Mesenchymal stem cell (in vitro differentiated cells and primary cell): ENCODE results near the gene ADCY5.

Source experiments
- DNase-seq: peaks from one replicate; pipeline ENCODE4 v3.0.0-alpha.2; 2013
- H2AFZ ChIP-seq: one replicate; pipeline ENCODE4 v1.6.1; 2013; ENCODE audit warnings: low read depth, mild to moderate bottlenecking, control low read depth, inconsistent platforms, low read length, moderate library complexity
- H2AK5ac ChIP-seq: 2 replicates; pipeline ENCODE4 v1.6.1; 2013; ENCODE audit warnings: low read length, moderate library complexity, mild to moderate bottlenecking, inconsistent platforms; ENCODE audit not compliant: severe bottlenecking
- H2BK120ac ChIP-seq: one replicate; pipeline ENCODE4 v1.6.1; 2013; ENCODE audit warnings: low read depth, mild to moderate bottlenecking, inconsistent platforms, low read length, moderate library complexity
- H2BK12ac ChIP-seq, 2 experiments: one replicate each; pipeline ENCODE4 v1.6.1; 2013; ENCODE audit warnings: inconsistent platforms in 2 of 2, low read length in 2 of 2, mild to moderate bottlenecking in 2 of 2, moderate library complexity in 2 of 2, control low read depth in 1 of 2
- H2BK15ac ChIP-seq: one replicate; pipeline ENCODE4 v1.6.1; 2013; ENCODE audit warnings: mild to moderate bottlenecking, low read depth, inconsistent platforms; ENCODE audit not compliant: poor library complexity, severe bottlenecking
- H2BK5ac ChIP-seq: 2 replicates; pipeline ENCODE4 v1.6.1; 2013; ENCODE audit warnings: low read depth, mild to moderate bottlenecking, low read length, control low read depth, inconsistent platforms; ENCODE audit not compliant: poor library complexity, severe bottlenecking
- H3K14ac ChIP-seq, 2 experiments: one replicate each; pipeline ENCODE4 v1.6.1; 2013; ENCODE audit warnings: inconsistent platforms in 2 of 2, low read length in 2 of 2, control low read depth in 1 of 2, mild to moderate bottlenecking in 1 of 2, moderate library complexity in 1 of 2
- H3K18ac ChIP-seq, 2 experiments: one replicate each; pipeline ENCODE4 v1.6.1; 2013; ENCODE audit warnings: inconsistent platforms in 2 of 2, low read length in 2 of 2, control low read depth in 1 of 2, low read depth in 1 of 2, mild to moderate bottlenecking in 1 of 2
- H3K23ac ChIP-seq, 2 experiments: one replicate each; pipeline ENCODE4 v1.6.1; 2013; ENCODE audit warnings: inconsistent platforms in 2 of 2, low read length in 2 of 2, mild to moderate bottlenecking in 2 of 2, moderate library complexity in 2 of 2, control low read depth in 1 of 2
- H3K27ac ChIP-seq: 2 replicates; pipeline ENCODE4 v1.5.1; 2013; ENCODE audit warnings: mild to moderate bottlenecking, moderate library complexity, low read length, control low read depth, inconsistent platforms; ENCODE audit not compliant: poor library complexity, severe bottlenecking
- H3K27me3 ChIP-seq, 2 experiments: 2 replicates each; pipeline versions ENCODE4 v1.6.1 to v1.7.0; 2013; ENCODE audit warnings: low read length in 2 of 2, mild to moderate bottlenecking in 2 of 2, moderate library complexity in 2 of 2, control low read depth in 1 of 2, inconsistent platforms in 1 of 2; ENCODE audit not compliant: control insufficient read depth in 1 of 2, insufficient read depth in 1 of 2
- H3K36me3 ChIP-seq, 2 experiments: 2 replicates each; pipeline versions ENCODE4 v1.6.1 to v1.7.0; 2013; ENCODE audit warnings: low read length in 2 of 2, control low read depth in 1 of 2, inconsistent platforms in 1 of 2, low read depth in 1 of 2, mild to moderate bottlenecking in 1 of 2; ENCODE audit not compliant: insufficient read depth in 2 of 2, control insufficient read depth in 1 of 2
- H3K4ac ChIP-seq, 2 experiments: one replicate each; pipeline ENCODE4 v1.6.1; 2013; ENCODE audit warnings: inconsistent platforms in 2 of 2, low read length in 2 of 2, mild to moderate bottlenecking in 2 of 2, moderate library complexity in 2 of 2, control low read depth in 1 of 2, low read depth in 1 of 2
- H3K4me1 ChIP-seq: 2 replicates; pipeline ENCODE4 v1.6.1; 2013; ENCODE audit warnings: low read depth, low read length, control low read depth; ENCODE audit not compliant: control insufficient read depth, insufficient read depth
- H3K4me2 ChIP-seq: 2 replicates; pipeline ENCODE4 v1.6.1; 2013; ENCODE audit warnings: low read length, mild to moderate bottlenecking, inconsistent platforms; ENCODE audit not compliant: poor library complexity, severe bottlenecking
- H3K4me3 ChIP-seq, 2 experiments: 2 replicates each; pipeline versions ENCODE4 v1.5.1 to v1.7.0; 2013; ENCODE audit warnings: low read length in 2 of 2, mild to moderate bottlenecking in 2 of 2, control low read depth in 1 of 2, low read depth in 1 of 2; ENCODE audit not compliant: insufficient read depth in 1 of 2
- H3K79me1 ChIP-seq: replicated peaks from 2 replicates; pipeline ENCODE4 v1.6.1; 2013; ENCODE audit warnings: mild to moderate bottlenecking, control low read depth, low read length, inconsistent platforms; ENCODE audit not compliant: poor library complexity, severe bottlenecking
- H3K9ac ChIP-seq: 2 replicates; pipeline ENCODE4 v1.7.0; 2013; ENCODE audit warnings: mild to moderate bottlenecking, low read length, moderate library complexity
- H3K9me3 ChIP-seq: 2 replicates; pipeline ENCODE4 v1.7.0; 2013; ENCODE audit warnings: mild to moderate bottlenecking, low read length; ENCODE audit not compliant: control insufficient read depth
- H4K8ac ChIP-seq: one replicate; pipeline ENCODE4 v1.6.1; 2013; ENCODE audit warnings: inconsistent platforms, mild to moderate bottlenecking, low read length, moderate library complexity
- H4K91ac ChIP-seq: one replicate; pipeline ENCODE4 v1.6.1; 2013; ENCODE audit warnings: mild to moderate bottlenecking, low read length, inconsistent platforms
- WGBS: methylation state at CpG from one replicate; pipeline ENCODE4 v1.1.7; 2013; ENCODE audit warnings: mixed read lengths; 5-methylcytosine and 5-hydroxymethylcytosine counted together

ADCY5 gene

GRCh38 chr3:123285479-123285878 is 163.4 kb downstream of the ADCY5 start:
- Histone ChIP-seq H3K79me1 (no peaks in the 10 kb centered on the region), H3K4me2 (no peak overlapping the region), H3K4me3 (no peak overlapping the region), H3K27ac (no peak overlapping the region), H2BK12ac (no peak overlapping the region), H3K9ac (no peak overlapping the region), H4K91ac (no peak overlapping the region), H3K18ac (no peak overlapping the region), H3K4ac (no peak overlapping the region), H2AFZ (no peak overlapping the region), H3K4me1 (no peaks in the 10 kb centered on the region), H4K8ac (no peak overlapping the region), H2BK5ac (no peak overlapping the region), H3K23ac (no peak overlapping the region), H3K27me3 (peaks cover 4 to 8% of the 10 kb centered on the region in 2 experiments), H3K14ac (no peak overlapping the region), H3K36me3 (no peaks in the 10 kb centered on the region), H3K9me3 (no peaks in the 10 kb centered on the region), H2BK15ac (no peak overlapping the region), H2BK120ac (no peak overlapping the region), H2AK5ac (no peak overlapping the region)
- no peak for DNase-seq
- 93% methylated on average over 4 of the region's 4 CpGs for WGBS

GRCh38 chr3:123285066-123285465 is 163.8 kb downstream of the ADCY5 start:
- no peak for DNase-seq
- no peak overlapping the region for H2BK120ac ChIP-seq

GRCh38 chr3:123284399-123285010 is 164.4 kb downstream of the ADCY5 start:
- no peak overlapping the region for H2AK5ac ChIP-seq
- no peak overlapping the region for H2BK12ac ChIP-seq
- H2AFZ ChIP-seq: no peak overlapping the region
- H2BK120ac ChIP-seq: no peak overlapping the region
- peaks cover 4 to 8% of the 10 kb centered on the region in 2 experiments for H3K27me3 ChIP-seq
- H3K4me2 ChIP-seq: no peak overlapping the region
- H3K14ac ChIP-seq: no peak overlapping the region
- WGBS: 95% methylated on average over 18 of the region's 18 CpGs
- H4K91ac ChIP-seq: no peak overlapping the region
- no peak overlapping the region for H3K4me3 ChIP-seq
- no peaks in the 10 kb centered on the region for H3K36me3 ChIP-seq
- DNase-seq: no peak
- no peaks in the 10 kb centered on the region for H3K4me1 ChIP-seq
- no peak overlapping the region for H3K9ac ChIP-seq
- no peak overlapping the region for H3K4ac ChIP-seq
- H3K23ac ChIP-seq: no peak overlapping the region
- no peaks in the 10 kb centered on the region for H3K79me1 ChIP-seq
- H3K18ac ChIP-seq: no peak overlapping the region
- H3K27ac ChIP-seq: no peak overlapping the region
- no peak overlapping the region for H4K8ac ChIP-seq
- H2BK15ac ChIP-seq: no peak overlapping the region
- H2BK5ac ChIP-seq: no peak overlapping the region
- no peaks in the 10 kb centered on the region for H3K9me3 ChIP-seq

More at GRCh38 chr3:123285066-123285465, 163.8 kb downstream of the ADCY5 start:
- no peak overlapping the region for H2BK12ac ChIP-seq
- no peak overlapping the region for H3K18ac ChIP-seq
- no peak overlapping the region for H4K91ac ChIP-seq
- H2AK5ac ChIP-seq: no peak overlapping the region
- no peak overlapping the region for H3K9ac ChIP-seq
- no peaks in the 10 kb centered on the region for H3K4me1 ChIP-seq
- WGBS: 78% methylated on average over 9 of the region's 9 CpGs
- H3K4me2 ChIP-seq: no peak overlapping the region
- no peak overlapping the region for H3K23ac ChIP-seq
- no peak overlapping the region for H3K27ac ChIP-seq
- no peak overlapping the region for H3K4ac ChIP-seq
- H3K4me3 ChIP-seq: no peak overlapping the region
- H3K79me1 ChIP-seq: no peaks in the 10 kb centered on the region
- H2BK15ac ChIP-seq: no peak overlapping the region
- H3K9me3 ChIP-seq: no peaks in the 10 kb centered on the region
- no peak overlapping the region for H4K8ac ChIP-seq
- no peak overlapping the region for H2BK5ac ChIP-seq
- no peaks in the 10 kb centered on the region for H3K36me3 ChIP-seq
- H2AFZ ChIP-seq: no peak overlapping the region
- peaks cover 4 to 8% of the 10 kb centered on the region in 2 experiments for H3K27me3 ChIP-seq
- no peak overlapping the region for H3K14ac ChIP-seq

GRCh38 chr3:123283657-123284398 is 165.1 kb downstream of the ADCY5 start:
- H2AFZ ChIP-seq: no peak overlapping the region
- H2BK120ac ChIP-seq: no peak overlapping the region
- no peaks in the 10 kb centered on the region for H3K36me3 ChIP-seq
- H2BK15ac ChIP-seq: no peak overlapping the region
- H3K4me2 ChIP-seq: no peak overlapping the region
- no peak overlapping the region for H4K91ac ChIP-seq
- peaks cover 4 to 8% of the 10 kb centered on the region in 2 experiments for H3K27me3 ChIP-seq
- no peak overlapping the region for H3K18ac ChIP-seq
- H3K23ac ChIP-seq: no peak overlapping the region
- no peak for DNase-seq
- H3K9ac ChIP-seq: no peak overlapping the region
- H2BK12ac ChIP-seq: no peak overlapping the region
- H3K9me3 ChIP-seq: no peaks in the 10 kb centered on the region
- no peak overlapping the region for H4K8ac ChIP-seq
- H3K27ac ChIP-seq: no peak overlapping the region
- no peak overlapping the region for H3K4me3 ChIP-seq
- H3K79me1 ChIP-seq: no peaks in the 10 kb centered on the region
- 91% methylated on average over 13 of the region's 17 CpGs for WGBS
- H3K14ac ChIP-seq: no peak overlapping the region
- no peak overlapping the region for H2BK5ac ChIP-seq
- H3K4ac ChIP-seq: no peak overlapping the region
- no peaks in the 10 kb centered on the region for H3K4me1 ChIP-seq
- H2AK5ac ChIP-seq: no peak overlapping the region
